ENCODE measurements around the gene PGC. TPM values are rescaled to one million over a fixed set of nuclear protein-coding genes. Genes with fewer than 3 reads are reported as not detected.
A peak's percentile ranks its signal among the peaks of the same experiment; 100 is the strongest.

PGC gene
- total and polyA plus RNA-seq, 9 of the 15 experiments (the other 6 are each of a cell fraction or from before 2014, with no cell fraction given) = 0.17 to 0.40 TPM; not detected in 7

DNA sequence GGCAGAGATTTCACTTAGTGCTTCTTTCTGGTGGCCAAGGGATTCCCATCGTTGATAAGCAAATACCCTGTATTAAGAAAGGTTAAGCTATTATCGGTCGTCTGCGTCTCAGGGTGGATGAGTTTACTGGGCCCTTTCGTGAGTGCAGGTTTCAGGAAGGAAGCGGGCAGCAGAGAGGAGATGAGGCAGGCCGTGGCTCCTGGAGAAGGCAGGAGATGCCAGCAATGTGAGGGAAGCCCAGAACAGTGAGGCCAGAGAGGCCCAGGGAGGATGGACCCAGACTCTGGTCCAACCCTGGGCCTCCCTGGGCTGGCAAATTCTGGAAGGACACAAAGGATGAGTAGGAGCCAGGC is 23.0 kb downstream of the PGC start:
- WGBS (ENCODE audit: insufficient coverage, low coverage, missing lambda C conversion rate) = 37% methylated on average over 7 of the region's 7 CpGs
- ChIA-PET CTCF (ENCODE audit: low intra/inter-chr PET ratio) (no interaction called here), POLR2A (interaction anchor here (0.8 to 1.7 kb wide), 6 partner anchors 9 to 1125 kb away, joined by 3 to 7 read pairs (median 5); no protein-coding TSS in a partner anchor)
- H3K9me1 ChIP-seq (ENCODE audit: control insufficient read depth, insufficient read depth, low read length) = no peaks in the 10 kb centered on the region
- no peaks in the 10 kb centered on the region for H3K79me2 ChIP-seq (ENCODE audit: control insufficient read depth, insufficient read depth, low read length)
- FAIRE-seq (no peak), ATAC-seq (no peak), DNase-seq (ENCODE audit: extremely low read depth in 1 of 4, low spot score in 3 of 4) (no peak)
- BruUV-seq (replicated peaks) = no TSS peak
- H3K4me1 ChIP-seq (replicated peaks in 1 of 2; ENCODE audit: control insufficient read depth in 2 of 2, insufficient read depth in 2 of 2, low read length in 2 of 2) = peaks cover 16 to 26% of the 10 kb centered on the region in 2 experiments
- no peak overlapping the region for H3K27ac ChIP-seq (ENCODE audit: extremely low read depth, low read depth, low read length)
- H3K36me3 ChIP-seq (ENCODE audit: control insufficient read depth, insufficient read depth, low read length) = no peaks in the 10 kb centered on the region
- intact Hi-C loops (cut with micrococcal nuclease) (no loop called here), in situ Hi-C loops (cut with MboI) (no loop called here)
- H4K20me1 ChIP-seq (replicated peaks; ENCODE audit: control insufficient read depth, insufficient read depth, low read length) = peaks cover 14% of the 10 kb centered on the region
- no peak overlapping the region for H3K4me3 ChIP-seq
- no peaks in the 10 kb centered on the region for H3K9me3 ChIP-seq (replicated peaks; ENCODE audit: control insufficient read depth, insufficient read depth, low read depth, low read length)
- TF ChIP-seq REST (IDR thresholded peaks at IDR 0.05; ENCODE audit: borderline replicate concordance) = no peak
- 0 out of 2 replicates have a peak, but pooled peaks have one; percentile 27 for TF ChIP-seq REST (CRISPR knock-in tag; IDR thresholded peaks at IDR 0.05; ENCODE audit: low read depth)
- TF ChIP-seq SREBF2 (CRISPR knock-in tag; IDR thresholded peaks at IDR 0.05) = no peak
- TF ChIP-seq, protein P1, sequence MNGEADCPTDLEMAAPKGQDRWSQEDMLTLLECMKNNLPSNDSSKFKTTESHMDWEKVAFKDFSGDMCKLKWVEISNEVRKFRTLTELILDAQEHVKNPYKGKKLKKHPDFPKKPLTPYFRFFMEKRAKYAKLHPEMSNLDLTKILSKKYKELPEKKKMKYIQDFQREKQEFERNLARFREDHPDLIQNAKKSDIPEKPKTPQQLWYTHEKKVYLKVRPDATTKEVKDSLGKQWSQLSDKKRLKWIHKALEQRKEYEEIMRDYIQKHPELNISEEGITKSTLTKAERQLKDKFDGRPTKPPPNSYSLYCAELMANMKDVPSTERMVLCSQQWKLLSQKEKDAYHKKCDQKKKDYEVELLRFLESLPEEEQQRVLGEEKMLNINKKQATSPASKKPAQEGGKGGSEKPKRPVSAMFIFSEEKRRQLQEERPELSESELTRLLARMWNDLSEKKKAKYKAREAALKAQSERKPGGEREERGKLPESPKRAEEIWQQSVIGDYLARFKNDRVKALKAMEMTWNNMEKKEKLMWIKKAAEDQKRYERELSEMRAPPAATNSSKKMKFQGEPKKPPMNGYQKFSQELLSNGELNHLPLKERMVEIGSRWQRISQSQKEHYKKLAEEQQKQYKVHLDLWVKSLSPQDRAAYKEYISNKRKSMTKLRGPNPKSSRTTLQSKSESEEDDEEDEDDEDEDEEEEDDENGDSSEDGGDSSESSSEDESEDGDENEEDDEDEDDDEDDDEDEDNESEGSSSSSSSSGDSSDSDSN (IDR thresholded peaks at IDR 0.05; ENCODE audit: borderline replicate concordance in 1 of 2, low read depth in 2 of 2, low read length in 2 of 2) = no peak
- peaks cover 0 to 11% of the 10 kb centered on the region in 2 experiments; a peak in 1 of 5 replicates for H3K27me3 ChIP-seq (ENCODE audit: control insufficient read depth in 2 of 2, insufficient read depth in 2 of 2, low read length in 2 of 2)
- no peak overlapping the region for H3K4me2 ChIP-seq (ENCODE audit: insufficient read depth, low read length)
- peak overlapping the region in 1 of 2 experiments; percentile 64; a peak in 1 of 4 replicates for H3K9ac ChIP-seq (ENCODE audit: insufficient read depth in 1 of 2, low read depth in 2 of 2, low read length in 2 of 2)
- H2AFZ ChIP-seq (ENCODE audit: low read depth, low read length) = no peak overlapping the region
